Measurements from ENCODE around the gene ASAP2.

ASAP2 gene

DNA sequence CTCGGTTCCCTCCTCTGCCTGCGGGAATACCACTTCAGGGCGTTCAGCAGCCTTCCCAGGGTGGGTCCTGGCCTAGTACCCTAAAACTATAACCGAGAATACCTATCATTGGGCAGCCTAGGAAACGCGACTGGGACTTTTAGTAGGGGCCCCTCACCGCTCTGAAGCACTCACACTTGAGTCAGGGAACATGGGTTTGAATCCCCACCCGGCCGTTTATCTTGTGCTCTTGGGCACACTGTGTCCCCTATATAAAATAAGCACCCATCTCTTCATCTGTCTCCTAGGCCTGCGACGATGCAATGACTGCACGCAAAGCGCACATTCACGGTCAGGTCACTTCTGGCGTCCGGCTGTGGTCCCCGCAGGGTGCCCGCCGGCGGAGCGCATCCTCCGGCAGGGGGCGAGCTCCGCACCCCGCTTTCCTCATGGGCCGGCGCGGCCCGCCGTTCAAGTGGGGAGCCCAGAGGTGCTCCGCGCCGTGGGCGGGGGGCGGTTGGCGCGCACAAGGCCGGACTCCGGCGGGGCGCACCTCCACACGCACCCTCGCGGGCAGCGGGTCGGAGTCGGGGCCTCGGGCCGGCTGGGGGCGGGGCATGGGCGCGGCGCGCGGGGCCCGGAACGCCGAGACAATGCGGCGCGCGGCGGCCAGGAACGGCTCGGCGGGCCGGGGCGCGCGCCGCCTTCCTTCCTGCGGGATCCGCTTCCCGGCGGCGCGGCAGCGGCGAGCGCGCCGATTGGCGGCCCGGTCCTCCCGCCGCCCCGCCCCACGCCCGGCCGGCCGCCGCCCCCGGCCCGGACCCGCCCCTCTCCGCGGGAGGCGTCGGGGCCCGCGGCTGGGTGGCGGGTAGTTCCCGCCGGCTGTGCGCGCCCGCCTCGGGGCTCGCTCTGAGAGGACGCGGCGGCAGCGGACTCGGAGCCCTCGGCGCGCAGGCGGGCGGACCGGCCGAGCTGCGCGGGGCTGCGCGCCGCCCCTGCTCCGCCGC is at the start of gene ASAP2:
ASAP2 (plus strand) TSS at position 850 of the 986 bp plus-strand sequence. CDS start 293 bp downstream, outside the sequence.
- no peak for FAIRE-seq

GRCh38 chr2:9158786-9159779 is 47.5 kb upstream of the ASAP2 start:
- no peak for FAIRE-seq

GRCh38 chr2:9160732-9161131 is 45.9 kb upstream of the ASAP2 start:
- FAIRE-seq: no peak

DNA sequence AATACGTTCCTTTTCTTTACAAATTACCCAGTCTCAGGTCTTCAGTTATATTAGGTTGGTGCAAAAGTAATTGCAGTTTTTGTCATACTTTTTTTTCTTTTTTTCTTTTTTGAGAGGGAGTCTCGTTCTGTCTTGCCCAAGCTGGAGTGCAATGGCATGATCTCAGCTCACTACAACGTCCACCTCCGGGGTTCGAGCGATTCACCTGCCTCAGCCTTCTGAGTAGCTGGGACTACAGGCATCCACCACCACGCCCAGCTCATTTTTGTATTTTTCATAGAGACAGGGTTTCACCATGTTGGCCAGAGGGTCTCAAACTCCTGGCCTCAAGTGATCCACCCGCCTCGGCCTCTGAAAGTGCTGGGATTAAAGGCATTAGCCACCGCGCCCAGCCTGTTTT is 43.8 kb upstream of the ASAP2 start:
- no peak for FAIRE-seq

DNA sequence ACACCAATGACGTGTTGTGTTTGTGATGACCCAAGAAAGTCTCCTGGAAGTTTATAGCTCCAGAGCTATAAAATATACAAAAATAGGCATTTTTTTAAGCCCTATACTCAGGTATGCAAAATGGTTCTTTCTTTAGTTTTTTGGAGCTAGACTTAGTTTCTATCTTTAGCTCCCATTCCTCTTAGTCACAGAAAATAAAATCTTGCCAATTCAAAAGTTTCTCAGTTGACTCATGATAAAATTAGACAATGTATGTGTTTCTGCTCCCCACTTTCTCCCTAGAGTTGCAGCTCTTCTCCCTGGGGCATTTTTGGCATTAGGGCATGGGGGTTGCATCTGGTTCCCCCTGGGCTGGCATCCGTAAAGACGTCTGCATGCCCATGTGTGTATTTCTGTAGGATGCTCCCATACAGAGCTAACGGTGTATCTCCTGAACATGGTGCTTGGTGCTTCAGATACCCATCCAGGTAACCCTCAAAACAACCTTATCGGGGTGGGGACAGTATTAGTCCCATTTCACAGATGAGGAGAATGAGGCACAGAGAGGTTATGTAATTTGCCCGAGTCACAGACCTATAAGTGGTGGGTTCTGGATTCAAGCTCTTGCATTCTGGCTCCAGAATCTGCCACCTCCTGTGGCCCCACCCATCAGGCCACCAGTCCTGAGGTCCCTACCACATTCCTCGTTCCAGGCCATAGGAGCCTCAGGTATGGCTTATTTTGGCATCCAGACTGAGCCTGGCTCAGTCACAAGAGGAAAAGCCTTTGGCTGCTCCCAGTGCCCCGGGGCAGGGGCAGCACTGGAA is 43.1 kb upstream of the ASAP2 start:
- FAIRE-seq: no peak

GRCh38 chr2:9164112-9164608 is 42.5 kb upstream of the ASAP2 start:
- no peak for FAIRE-seq

DNA sequence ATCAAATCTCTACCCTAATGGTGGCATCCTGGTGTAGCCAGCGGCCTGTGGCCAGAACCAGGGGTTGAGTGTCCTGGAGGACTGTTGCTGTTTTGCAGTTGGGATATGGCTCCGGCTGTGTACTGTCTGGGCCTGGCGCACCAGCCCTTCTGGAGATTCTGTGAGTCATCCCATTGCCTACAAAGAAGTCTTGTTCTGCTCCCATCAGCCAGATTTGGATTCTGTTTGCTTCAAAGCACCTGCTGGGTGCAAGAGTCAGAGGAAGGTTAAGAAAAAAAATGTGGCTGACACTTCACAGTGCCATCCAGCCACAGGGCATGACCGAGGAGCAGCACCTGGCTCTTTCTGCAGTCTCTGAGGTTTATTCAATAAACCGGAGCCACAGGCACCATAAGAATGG is 41.0 kb upstream of the ASAP2 start:
- no peak for FAIRE-seq

GRCh38 chr2:9166579-9167377 is 39.8 kb upstream of the ASAP2 start:
- FAIRE-seq: no peak

- no peak for FAIRE-seq
Observed at GRCh38 chr2:9167718-9168657, 38.6 kb upstream of the ASAP2 start.

DNA sequence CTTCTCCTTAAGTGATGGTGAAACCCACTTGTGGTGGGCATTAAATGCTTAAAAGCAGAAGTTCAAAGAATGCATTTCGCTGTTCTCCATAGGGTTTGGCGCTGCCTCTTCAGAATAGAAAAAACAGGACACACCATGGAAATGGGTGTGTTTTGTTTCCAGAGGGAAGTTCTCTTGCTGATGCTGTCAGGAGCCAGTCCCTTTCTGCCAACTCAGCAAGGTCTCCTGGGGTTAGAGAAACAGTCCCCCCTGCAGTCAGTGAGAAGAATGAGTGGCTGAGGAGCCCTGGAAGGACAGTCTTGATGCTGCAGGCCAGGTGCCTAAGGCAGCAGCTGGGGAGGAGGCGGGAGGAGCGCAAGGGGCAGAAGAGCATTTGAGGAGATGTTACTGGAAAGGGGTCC is 37.8 kb upstream of the ASAP2 start:
- FAIRE-seq: no peak

GRCh38 chr2:9169349-9170107 is 37.1 kb upstream of the ASAP2 start:
- no peak for FAIRE-seq

DNA sequence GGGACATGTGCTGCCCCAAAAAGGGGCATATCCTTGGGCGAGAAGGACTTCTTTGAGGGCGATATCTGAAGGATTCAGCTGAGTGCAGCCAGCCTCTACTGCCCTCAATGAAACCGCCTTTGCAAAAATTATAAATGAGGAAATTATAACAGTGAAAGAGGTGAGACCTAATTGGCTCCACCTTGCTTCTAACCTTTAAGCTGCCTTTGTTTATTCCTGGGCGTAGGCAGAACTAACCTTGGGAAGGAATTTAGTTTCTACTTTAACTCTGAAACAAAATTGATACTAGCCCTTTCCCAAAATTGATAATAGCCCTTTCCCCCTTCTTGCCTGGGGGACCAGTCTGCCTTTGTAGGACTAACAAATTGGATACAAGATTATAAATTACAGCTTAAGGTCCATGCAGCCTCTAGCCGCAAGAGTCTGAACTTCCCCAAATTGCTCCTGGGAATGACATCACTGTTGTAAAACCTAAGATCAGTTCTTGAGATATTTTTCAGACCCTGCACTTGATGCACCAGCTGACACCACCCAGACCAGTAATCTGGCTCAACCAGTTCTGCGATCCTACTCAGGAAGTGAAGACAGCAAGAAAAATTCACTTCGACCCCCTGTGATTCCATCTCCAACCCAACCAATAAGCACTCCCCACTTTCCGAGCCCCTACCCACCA is 36.0 kb upstream of the ASAP2 start:
- FAIRE-seq: no peak

- no peak for FAIRE-seq
Observed at GRCh38 chr2:9174771-9175437, 31.7 kb upstream of the ASAP2 start.

- FAIRE-seq: no peak
Observed at GRCh38 chr2:9178110-9178903, 28.3 kb upstream of the ASAP2 start.

DNA sequence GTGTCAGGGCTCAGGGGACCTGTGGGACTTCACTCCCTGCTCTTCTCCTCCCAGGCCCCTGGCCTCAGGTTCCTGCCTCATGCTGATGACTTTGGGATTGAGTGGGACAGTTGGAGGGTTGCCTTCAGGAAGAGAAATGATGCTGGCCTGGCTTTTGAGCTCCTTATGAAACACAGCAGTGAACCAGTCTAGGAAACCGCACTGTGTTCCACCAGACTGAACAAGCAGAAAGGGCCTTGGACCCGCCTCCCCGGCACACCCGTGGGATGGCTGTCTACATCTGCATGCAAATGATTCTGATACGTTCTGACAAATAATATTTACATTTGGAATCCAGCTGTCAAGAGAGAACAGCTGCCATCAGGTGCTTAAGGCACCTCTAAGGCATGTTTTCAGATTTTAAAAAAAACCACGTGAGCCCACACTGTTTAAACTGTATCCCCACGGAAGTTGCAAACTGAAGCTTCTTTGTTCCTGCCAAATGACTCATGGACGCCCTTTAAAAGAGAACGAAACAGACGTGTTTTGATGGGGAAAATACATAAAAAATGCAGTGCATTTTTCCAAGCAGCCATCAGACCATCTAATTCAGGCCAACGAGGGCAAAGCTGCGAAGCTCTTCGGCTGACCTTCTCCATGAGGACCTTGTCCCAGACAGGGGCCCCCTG is 27.6 kb upstream of the ASAP2 start:
- no peak for FAIRE-seq

- no peak for FAIRE-seq
Observed at GRCh38 chr2:9179572-9180201, 26.9 kb upstream of the ASAP2 start.

All from TTC549 (cell line).